Medulla oblongata (tissue), 1 donor: ENCODE measurements around the gene MUC4.
"Not testable (repeated sequence)": the region's sequence is repeated elsewhere in the genome, so short reads cannot be mapped to it uniquely, and the experiment has no call there.

Source experiments
- DNase-seq: peaks from one replicate; pipeline ENCODE4 v3.0.0-alpha.2; 2015; ENCODE audit errors: extremely low spot score

Gene MUC4

GRCh38 chr3:195813916-195814640 lies 2.3 kb upstream of the MUC4 start:
- DNase-seq: no peak

GRCh38 chr3:195812366-195812765 lies 637 bp upstream of the MUC4 start:
- DNase-seq: no peak

- DNase-seq: no peak
Measured at GRCh38 chr3:195810455-195810845, 1.3 kb downstream of the MUC4 start.

- no peak for DNase-seq
Measured at GRCh38 chr3:195809796-195810454, 1.8 kb downstream of the MUC4 start.

GRCh38 chr3:195809291-195809785 lies 2.4 kb downstream of the MUC4 start:
- DNase-seq: no peak

- no peak for DNase-seq
Measured at GRCh38 chr3:195808741-195809290, 2.9 kb downstream of the MUC4 start.

- peak; percentile 12 for DNase-seq
Measured at GRCh38 chr3:195807681-195808121, 4.0 kb downstream of the MUC4 start.

- DNase-seq: no peak
Measured at GRCh38 chr3:195806916-195807231, 4.9 kb downstream of the MUC4 start.

GRCh38 chr3:195806211-195806915 lies 5.4 kb downstream of the MUC4 start:
- no peak for DNase-seq

- not testable (repeated sequence) for DNase-seq
Measured at GRCh38 chr3:195805588-195805987, 6.1 kb downstream of the MUC4 start.

- no peak for DNase-seq
Measured at GRCh38 chr3:195805181-195805580, 6.5 kb downstream of the MUC4 start.

GRCh38 chr3:195803289-195803908 lies 8.3 kb downstream of the MUC4 start:
- DNase-seq: no peak

GRCh38 chr3:195802795-195803194 lies 8.9 kb downstream of the MUC4 start:
- no peak for DNase-seq

GRCh38 chr3:195802261-195802701 lies 9.4 kb downstream of the MUC4 start:
- DNase-seq: no peak

- no peak for DNase-seq
Measured at GRCh38 chr3:195801251-195802183, 10.2 kb downstream of the MUC4 start.

- DNase-seq: no peak
Measured at GRCh38 chr3:195800240-195800639, 11.5 kb downstream of the MUC4 start.

GRCh38 chr3:195796795-195797194 lies 14.9 kb downstream of the MUC4 start:
- no peak for DNase-seq

GRCh38 chr3:195794708-195795107 lies 17.0 kb downstream of the MUC4 start:
- no peak for DNase-seq

- not testable (repeated sequence) for DNase-seq
Measured at GRCh38 chr3:195792621-195793020, 19.1 kb downstream of the MUC4 start.

- DNase-seq: peak; percentile 17
Measured at GRCh38 chr3:195790901-195791300, 20.8 kb downstream of the MUC4 start.
